Stimulated activated CD4-positive, alpha-beta T cell treated with anti-CD3 and anti-CD28 coated beads, Interleukin-2, amount 100 ng/mL, for 48 hours (primary cell): ENCODE measurements around the gene COIL.
"Not testable (repeated sequence)": the region's sequence is repeated elsewhere in the genome, so short reads cannot be mapped to it uniquely, and the experiment has no call there.

ENCODE experiments used
- DNase-seq, 2 donors: peaks; one replicate each; pipeline ENCODE4 v3.0.0-alpha.2; 2020

Gene COIL

DNA sequence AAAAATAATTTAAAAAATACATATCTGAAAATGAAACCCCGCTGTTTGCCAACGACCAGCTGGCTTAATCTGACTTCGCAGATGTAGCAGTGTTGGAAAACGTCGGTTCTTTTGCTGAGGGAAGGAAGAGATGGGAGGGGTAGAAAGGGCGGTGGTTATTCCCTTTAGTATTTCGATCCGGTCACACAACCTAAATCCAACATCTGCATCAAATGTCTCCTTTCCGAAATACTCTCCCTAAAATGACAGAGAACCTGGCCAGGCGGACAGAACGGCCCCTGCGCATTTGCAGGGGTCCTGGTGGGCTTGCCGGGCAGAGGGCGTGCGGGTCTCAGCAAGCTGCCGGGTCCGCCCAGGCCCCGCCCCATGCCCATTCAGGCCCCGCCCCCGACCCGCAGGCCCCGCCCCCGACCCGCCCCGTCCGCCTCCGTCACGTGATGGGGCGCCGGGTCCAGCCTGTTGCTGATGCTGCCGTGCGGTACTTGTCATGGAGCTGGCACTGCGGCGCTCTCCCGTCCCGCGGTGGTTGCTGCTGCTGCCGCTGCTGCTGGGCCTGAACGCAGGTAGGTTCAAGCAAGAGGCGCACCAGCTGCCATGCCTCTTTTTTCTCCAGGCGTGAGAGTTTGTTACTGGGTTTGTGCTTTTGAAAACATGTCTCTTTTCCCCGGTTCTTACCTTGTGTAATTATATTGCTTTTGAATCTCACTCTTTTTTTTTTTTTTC, 17.0 kb upstream of the COIL start, which contains the start of gene SCPEP1:
Gene SCPEP1, plus strand, starts transcription at position 459 of the 723 bp plus-strand sequence. Its CDS starts 29 bp downstream, at position 488.
- DNase-seq = peak; percentile 71 to 76

DNA sequence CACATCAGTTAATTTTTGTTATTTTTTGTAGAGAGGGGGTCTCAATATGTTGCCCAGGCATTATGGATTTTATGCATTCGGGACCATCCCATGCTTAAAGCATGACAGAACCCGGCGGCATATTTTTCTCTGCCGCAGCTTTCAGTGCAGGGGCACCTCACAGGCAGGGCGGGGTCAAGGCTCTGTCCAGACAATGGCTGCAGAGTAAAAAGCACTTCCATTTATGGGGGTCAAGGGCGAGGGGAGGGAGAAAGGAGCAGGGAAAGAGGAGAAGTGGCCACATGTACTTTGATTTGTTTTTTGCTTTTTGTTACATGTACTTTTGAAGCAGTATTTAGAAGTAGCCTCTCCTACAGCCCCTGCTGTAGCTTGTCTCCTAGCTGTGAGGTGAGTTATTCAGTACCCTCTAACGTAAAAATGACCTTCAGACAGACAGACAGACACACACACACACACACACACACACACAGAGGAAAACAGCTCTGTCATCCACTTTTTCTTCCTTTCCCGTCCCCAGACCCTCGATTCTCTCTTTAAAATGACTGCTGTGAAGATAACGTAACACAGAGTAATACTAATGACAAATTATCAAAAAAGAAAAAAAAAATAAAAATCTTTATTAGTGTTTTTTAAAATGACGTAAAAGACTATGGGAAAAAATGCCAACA, 16.2 kb upstream of the COIL start:
- DNase-seq = no peak

DNA sequence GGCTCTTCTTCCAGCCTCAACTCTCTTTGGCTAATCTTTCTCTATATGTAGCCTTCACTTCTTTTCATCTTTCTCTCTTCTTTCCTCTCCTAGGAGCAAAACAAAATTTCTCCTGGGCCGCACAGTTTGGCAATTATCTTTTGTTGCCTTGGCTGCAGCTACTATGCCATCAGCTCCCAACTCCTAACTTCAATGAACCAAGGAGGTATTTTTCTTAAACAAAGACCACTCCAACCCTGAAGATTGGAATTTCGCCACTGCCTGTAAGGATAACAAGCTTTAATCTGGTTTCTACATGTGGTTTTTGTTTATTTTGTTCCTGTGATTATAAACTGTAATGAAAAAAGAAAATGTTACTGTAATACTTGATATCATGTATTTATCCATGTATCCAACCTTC, 14.8 kb upstream of the COIL start:
- DNase-seq = no peak

DNA sequence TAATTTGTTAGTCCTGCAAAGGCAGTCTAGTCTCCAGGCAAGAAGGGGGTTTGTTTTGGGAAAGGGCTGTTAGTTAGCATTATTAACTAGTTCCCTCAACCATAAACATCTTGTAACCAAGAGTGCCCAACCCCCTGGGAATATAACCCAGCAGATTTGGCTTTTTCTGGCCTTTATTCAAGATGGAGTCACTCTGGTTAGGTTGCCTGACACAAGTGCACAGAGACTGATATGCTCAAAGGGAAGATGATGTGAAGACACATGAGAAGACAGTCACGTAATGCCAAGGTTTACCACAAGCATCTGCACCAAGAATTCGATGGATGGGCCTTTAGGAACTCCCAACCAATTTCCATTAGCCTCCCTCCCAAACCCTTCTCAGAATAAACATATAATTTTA, 13.2 kb upstream of the COIL start:
- no peak for DNase-seq

DNA sequence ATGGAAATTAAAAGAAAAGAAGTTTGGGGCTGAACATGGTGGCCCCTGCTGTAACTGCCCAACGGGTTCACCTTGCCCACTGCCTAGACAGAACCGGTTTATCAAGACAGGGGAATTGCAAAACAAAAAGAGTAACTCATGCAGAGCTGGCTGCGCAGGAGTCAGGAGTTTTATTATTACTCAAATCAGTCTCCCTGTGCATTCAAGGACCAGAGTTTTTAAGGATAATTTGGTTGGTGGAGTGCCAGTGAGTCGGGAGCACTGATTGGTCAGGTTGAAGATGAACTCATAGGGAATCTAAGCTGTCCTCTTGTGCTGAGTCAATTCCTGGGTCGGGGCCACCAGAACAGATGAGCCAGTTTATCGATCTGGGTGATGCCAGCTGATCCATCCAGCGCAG, 12.7 kb upstream of the COIL start:
- DNase-seq = no peak

DNA sequence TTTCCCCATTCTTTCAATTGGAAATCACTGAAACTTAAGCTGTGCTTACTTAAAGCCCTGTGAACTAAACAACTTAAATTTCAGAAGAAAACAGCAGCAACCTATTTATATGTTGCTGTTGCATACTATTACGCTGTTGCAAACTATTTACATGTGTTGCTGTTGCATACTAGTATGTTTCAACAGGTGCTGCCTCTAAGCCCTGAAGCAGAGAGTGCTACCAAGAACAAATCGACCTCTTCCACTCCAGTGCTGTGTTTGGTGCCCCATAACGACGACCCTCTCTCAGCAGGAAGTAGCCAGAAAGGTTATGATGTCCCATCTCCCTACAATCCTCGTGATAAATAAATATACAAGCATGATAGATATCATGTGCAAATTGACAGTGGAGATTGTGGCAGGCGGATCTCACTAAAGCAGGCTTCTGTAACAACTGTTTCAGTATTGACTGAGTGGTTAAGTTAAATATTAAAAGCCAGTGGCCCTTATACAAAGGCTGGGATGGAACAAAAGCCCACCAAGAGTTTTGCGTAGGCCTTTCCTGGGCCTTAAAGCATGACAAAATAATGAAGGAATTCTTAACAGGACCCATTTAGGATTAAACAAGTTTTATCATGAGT, 11.4 kb upstream of the COIL start:
- no peak for DNase-seq

DNA sequence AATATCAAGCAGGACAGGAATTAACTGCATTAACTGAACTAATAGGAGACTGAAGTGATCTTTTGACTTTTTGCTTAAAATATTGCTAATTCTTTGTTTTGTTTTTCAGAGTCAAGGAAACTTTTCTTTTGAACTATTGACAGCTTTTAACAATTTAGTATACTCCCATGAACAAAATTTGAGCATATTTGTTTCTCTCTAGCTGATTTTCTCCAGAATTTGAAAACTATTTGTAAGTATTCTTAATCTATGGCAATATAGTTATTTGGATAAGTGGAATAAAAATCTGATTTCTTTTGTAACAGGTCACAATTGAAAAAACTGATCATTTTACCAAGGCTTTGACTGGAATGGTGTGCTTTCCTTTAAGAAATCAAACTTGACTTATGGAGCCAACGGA, 10.1 kb upstream of the COIL start:
- no peak for DNase-seq

DNA sequence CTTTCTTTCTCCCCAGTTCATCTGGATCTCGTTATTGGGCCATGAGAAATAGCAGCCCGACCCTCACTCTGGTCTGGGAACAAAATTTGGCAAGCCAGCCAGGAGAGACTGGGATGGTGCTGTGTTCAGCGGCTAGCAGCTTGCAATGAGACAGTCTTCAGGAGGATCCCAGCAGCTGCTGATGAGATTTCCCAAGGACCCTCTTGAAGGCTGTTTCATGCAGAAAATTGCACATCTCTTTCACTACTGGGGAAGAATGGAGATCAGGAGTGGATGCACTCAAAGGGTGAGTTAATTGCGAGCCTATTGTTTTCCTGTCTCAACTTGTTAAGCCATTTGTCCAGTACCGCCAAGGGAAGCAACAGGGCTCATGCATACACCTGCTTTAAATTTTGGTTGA, 5.5 kb upstream of the COIL start:
- no peak for DNase-seq

DNA sequence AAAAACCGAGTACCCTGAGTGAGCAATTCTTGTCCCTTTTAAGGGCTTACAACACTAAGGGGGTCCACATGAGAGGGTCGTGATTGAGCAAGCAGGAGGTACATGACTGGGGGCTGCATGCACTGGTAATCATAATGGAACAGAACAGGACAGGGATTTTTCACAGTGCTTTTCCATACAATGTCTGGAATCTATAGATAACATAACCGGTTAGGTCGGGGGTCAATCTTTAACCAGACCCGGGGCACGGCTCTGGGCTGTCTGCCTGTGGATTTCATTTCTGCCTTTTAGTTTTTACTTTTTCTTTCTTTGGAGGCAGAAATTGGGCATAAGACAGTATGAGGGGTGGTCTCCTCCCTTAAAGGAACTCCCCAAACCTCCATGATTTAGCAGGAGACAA, 4.8 kb upstream of the COIL start:
- not testable (repeated sequence) for DNase-seq

DNA sequence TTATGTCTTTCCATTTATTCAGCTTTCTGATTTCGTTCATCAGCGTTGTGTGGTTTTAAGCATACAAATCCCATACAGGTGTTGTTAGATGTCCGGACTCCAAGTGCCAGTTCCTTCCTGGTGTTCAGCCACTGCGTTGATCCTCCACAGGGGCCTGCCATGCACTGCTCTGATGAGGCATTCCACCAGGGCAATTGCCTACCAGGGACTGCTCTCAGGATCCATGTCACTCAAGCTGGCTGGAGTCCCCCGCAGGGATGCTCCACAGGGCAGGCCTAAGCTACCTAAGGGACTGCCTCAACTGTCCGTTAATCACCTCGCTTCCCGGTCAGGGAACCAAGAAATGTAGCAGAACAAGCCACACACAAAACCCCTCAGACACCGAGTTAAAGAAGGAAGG, 4.4 kb upstream of the COIL start:
- not testable (repeated sequence) for DNase-seq

DNA sequence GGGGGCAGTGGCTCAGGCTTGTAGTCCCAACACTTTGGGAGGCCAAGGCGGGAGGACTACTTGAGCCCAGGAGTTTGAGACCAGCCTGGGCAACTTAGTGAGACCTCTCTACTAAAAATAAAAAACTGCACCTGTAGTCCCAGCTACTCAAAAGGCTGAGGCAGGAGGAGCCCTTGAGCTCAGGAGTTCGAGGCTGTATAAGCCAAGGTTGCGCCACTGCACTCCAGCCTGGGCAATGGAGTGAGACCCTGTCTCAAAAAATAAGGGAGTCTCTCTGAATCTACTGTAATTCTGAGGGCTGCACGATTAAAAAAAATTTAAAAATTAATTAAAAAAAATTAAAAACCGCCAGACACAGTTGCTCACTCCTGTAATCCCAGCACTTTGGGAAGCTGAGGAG, 3.9 kb downstream of the COIL start:
- no peak for DNase-seq

DNA sequence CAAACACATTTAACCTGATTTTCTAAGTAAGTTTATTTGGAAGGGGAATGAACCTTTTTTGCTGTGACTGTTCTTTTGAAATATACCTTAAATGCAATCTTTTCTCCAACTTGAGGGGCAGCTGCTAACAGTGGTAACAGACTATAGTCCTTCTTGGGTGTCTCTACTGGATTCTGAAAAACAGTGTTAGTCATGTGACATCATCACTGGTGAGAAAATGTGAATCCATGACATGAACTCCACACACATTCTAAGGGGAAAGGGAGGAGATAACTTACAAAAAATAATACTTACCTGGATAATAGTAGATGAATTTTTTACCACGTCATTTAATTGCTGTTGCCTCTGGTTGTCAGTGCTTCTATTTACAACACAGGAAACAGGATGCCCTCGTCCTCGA, 11.3 kb downstream of the COIL start:
- DNase-seq = no peak

DNA sequence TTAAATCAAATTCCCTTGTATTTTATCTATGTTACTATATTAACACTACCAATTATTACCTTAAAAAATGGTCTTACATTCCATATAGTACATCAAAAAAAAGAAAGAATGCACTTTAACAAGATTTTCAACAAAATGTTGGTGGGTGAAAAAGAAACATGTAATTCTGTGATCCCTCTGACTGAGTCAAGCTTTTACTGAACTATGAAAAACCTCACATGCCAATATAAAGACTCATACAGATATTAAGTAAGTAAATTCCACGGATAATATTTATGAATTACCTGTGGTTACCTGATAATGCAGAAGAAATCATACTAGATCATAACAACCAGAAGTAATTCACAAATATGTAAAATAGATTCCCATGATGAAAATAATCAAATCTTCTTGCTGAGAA, 12.4 kb downstream of the COIL start:
- no peak for DNase-seq

DNA sequence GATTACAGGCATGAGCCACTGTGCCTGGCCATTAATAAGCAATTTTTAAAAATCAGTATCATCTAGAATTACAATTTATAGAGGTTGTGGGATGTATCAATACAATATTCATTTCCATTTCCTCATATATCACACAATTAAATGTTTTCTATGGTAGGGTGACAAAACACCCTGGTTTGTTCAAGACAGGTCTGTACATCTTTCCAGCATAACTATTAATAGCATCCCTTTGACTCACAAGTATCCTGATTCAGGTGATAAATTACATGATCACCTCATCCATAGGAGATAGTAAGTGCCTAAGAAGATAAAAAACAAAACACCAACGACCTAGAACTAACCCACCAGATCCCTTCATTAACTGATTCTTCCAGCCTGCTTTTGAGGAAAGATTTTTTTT, 13.1 kb downstream of the COIL start:
- no peak for DNase-seq

DNA sequence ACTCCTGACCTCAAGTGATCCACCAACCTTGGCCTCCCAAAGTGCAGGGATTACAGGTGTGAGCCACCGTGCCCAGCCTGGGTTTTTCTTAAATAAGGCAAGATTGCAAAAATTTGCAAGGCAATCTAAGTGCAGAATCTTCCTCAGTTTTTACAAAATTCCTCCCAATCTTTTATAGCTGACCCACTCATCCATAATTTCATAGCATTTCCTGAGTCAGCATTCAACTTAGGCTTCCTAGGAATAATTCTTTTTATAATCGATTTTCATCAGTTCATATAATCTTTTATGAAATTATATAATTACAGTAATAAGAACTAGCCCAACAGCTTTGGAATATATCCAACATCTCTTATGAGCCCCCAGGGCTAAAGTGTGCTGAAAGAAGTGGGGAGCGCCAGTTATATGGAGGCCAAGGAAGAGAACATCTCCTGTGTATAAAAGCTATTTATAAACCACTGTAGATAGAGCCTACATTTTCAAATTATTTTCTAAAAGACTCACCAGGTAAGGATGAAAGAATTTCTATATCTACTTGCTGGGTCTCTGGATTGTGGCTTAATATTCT, 14.8 kb downstream of the COIL start:
- no peak for DNase-seq

DNA sequence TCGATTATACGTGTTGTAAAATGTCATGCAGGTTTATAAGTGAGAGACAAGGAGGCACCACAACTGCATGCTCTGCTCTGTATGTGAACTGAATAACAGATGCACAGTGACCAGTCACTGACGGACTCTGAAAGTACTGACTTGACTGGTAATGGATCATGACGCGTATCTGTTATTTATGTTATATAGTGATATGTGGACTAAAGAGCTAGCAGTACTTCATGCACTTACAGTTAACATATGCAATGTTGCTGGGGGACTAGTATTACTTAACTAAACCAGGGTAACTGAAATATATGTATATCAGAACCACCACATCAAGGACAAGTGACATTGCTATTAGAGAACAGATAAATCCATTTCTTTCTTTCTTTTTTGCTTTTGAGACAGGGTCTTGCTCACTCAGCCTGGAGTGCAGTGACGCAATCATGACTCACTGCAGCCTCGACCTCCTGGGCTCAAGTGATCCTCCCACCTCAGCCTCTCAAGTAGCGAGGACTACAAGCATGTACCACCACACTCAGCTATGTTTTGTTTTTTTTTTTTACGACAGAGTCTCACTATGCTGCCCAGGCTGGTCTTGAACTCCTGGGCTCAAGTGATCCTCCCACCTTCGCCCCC, 17.2 kb downstream of the COIL start:
- DNase-seq = no peak

DNA sequence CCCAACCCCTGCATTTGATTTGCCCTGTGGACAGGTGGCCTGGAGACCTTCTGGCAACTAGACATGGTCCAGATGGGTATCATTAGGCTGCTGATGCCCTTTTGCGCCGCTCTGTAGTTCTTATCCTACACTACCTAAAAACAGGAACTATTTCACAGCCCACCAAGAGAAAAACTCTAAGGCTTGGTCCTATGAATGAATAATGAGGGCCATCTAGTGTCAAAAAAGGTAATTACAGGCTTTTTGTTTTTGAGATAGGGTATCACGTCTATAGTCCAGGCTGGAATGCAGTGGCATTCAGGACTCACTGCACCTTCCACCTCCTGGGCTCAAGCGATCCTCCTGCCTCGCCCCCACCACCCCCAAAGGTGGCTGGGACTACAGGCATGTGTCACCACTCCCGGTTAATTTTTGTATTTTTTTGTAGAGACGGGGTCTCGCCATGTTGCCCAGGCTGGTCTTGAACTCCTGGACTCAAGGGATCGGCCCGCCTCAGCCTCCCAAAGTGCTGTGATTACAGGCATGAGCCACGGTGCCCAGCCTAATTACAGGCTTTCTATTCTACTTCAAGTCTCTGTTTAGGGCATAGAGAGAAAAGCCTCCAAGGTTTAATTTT, 20.9 kb downstream of the COIL start:
- no peak for DNase-seq

DNA sequence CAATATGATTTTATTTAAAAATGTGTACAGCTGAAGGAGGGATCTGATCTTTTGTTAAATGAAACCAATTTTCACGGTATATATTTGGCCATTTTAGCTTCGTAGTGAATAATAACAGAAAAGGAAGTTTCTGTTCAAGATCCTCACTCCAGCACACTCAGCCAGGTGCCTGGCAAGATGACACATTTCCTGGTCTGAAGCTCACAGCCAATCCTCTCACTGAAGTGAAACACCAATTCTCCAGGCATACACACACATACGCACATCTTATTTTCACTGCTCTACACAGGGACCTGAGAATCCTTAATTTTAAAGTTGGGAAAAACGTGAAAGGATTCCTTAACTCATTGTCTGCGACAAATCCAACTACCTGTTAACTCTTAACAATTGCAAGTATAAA, 22.6 kb downstream of the COIL start:
- not testable (repeated sequence) for DNase-seq

DNA sequence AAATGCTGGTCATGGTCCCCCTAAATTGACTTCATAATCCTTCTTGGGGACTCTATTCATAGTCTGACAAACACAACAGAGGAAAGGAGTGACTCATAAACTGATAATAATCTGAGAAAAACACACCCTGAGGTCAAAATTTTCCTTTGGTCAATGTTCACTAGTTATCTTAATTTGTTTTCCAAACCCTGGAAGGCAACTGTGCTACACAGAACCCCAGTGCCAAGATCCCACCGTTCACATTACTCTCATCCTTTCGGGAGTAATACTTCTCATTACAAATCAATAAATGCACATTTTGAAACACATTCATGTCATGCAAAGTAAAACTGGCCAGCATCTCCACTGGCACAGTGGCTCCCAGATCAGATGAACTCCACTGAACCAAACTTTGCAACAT, 23.2 kb downstream of the COIL start:
- DNase-seq = no peak

DNA sequence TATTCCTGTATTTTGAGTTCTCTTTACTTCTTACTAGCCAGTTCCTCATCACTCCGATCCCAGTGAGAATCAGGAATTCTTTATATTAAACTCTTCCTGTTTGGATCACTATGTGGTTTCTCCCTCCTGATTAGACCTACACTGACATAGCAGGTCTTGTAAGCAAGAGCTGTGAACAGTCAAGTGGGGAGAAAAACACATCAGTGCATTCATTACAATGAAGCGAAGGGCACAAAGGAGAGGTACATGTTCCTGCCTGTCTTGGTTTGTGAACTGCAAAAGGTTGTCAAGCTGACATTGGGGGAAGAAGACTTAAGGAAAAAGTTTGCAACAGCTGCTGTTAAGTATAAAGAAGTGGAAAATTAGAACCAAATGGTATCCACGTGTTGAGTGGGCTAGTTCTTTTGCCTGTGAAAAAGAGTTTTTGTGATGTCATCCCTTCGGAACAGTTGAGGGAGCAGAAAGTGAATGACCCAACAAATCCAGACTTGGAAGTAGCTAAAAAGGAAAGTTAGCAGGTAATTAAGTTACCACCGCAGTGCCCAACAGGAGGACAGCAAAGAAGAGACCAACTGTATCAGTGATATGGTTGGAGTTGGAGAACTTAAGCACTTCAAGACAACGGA, 24.0 kb downstream of the COIL start:
- DNase-seq = no peak

DNA sequence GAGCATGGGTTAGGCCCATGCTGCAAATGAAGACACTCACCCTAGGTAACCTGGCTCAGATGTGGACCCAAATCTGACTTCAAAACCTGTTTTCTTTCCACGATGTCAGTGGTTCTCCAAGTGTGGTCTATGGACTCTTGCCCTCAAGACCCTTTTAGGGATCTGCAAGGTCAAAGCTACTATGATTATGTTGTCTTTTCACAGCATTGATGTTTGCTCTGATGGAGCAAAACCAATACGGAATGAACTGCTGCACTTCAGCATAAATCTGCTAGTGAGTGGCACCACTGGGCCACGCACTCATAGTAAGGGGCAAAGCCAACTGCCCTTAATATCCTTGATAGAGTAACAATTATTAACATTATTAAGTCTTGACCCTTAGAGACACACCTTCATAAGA, 25.4 kb downstream of the COIL start:
- DNase-seq = no peak

DNA sequence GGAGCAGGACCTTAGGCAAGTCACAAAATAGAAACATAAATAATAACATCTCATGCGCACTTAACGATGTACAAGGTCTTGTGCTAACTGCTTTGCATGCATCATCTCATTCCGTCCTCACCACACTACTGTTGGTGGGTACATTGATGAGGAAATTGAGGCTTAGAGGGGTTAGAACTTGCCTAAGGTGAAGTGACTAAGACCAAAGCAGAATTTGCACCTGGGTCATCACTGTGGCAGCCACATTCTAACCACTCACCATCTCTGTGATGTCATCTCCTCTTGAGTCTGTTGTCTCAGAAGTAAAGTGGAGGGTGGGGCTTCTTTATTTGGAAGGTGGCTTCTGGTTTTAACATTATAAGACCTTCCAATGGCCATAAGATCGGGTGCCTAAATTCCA, 26.6 kb downstream of the COIL start:
- no peak for DNase-seq

DNA sequence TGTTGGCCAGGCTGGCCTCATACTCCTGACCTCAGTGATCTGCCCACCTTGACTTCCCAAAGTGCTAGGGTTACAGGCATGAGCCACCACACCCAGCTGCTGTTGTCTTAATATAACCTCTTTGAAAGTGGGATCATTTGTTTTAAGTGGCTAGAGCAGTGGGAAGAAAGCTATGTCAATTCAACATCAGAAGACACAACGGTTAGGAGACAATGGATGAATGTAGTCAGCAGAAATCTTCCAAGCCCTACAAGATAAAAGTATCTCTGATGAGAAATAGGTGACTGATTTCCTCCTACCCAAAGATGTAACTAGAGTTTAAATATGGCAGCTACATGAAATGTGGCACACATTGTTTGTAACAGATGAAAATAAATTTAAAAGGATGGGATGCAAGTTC, 27.0 kb downstream of the COIL start:
- DNase-seq = no peak
